Karpas-422 (cell line): ENCODE measurements around the gene DNHD1. TPM values are rescaled to one million over a fixed set of nuclear protein-coding genes. Genes with fewer than 3 reads are reported as not detected.

ENCODE experiments used
- DNase-seq: peaks from one replicate; pipeline ENCODE4 v3.0.0-alpha.2; 2015
- H2AFZ ChIP-seq: fragments of 200-600 bp; sonication (generic); 2 replicates; pipeline ENCODE4 v1.6.1; 2014; ENCODE audit warnings: antibody characterized with exemption, low read length, mixed read lengths
- H3K27ac ChIP-seq: fragments of 200-600 bp; sonication (generic); 2 replicates; pipeline ENCODE4 v1.5.1; 2014; ENCODE audit warnings: mild to moderate bottlenecking, low read length, moderate library complexity
- H3K27me3 ChIP-seq: fragments of 200-600 bp; sonication (generic); 2 replicates; pipeline ENCODE4 v1.6.1; 2014; ENCODE audit warnings: low read length, mixed read lengths
- H3K36me3 ChIP-seq: fragments of 200-600 bp; sonication (generic); 2 replicates; pipeline ENCODE4 v1.6.1; 2014; ENCODE audit warnings: low read length, mixed read lengths; ENCODE audit not compliant: insufficient read depth
- H3K4me1 ChIP-seq: fragments of 200-600 bp; sonication (generic); 2 replicates; pipeline ENCODE4 v1.6.1; 2014; ENCODE audit warnings: mild to moderate bottlenecking, low read length, mixed read lengths
- H3K4me2 ChIP-seq: fragments of 200-600 bp; sonication (generic); 2 replicates; pipeline ENCODE4 v1.6.1; 2014; ENCODE audit warnings: low read length, low read depth, mild to moderate bottlenecking; ENCODE audit not compliant: poor library complexity, severe bottlenecking
- H3K4me3 ChIP-seq: fragments of 200-600 bp; sonication (generic); 2 replicates; pipeline ENCODE4 v1.5.1; 2014; ENCODE audit warnings: mild to moderate bottlenecking, antibody characterized with exemption, low read length, mixed read lengths
- H3K79me2 ChIP-seq: fragments of 200-600 bp; sonication (generic); 2 replicates; pipeline ENCODE4 v1.6.1; 2014; ENCODE audit warnings: mild to moderate bottlenecking, low read length, mixed read lengths
- H3K9ac ChIP-seq: fragments of 200-600 bp; sonication (generic); 2 replicates; pipeline ENCODE4 v1.6.0; 2014; ENCODE audit warnings: low read length
- H3K9me2 ChIP-seq: fragments of 200-600 bp; sonication (generic), shearing (Covaris generic); replicated peaks from 2 replicates; pipeline ENCODE4 v1.6.0; 2014; ENCODE audit warnings: mild to moderate bottlenecking, low read length, moderate library complexity; ENCODE audit not compliant: insufficient read depth
- H3K9me3 ChIP-seq: fragments of 300-700, 200-600 bp; sonication (generic); 2 replicates; pipeline ENCODE4 v1.6.1; 2014; ENCODE audit warnings: low read length, mixed read lengths
- H4K20me1 ChIP-seq: fragments of 200-600 bp; sonication (generic); 2 replicates; pipeline ENCODE4 v1.6.1; 2014; ENCODE audit warnings: mild to moderate bottlenecking, antibody characterized with exemption, low read length, low read depth; ENCODE audit not compliant: insufficient read depth
- total RNA-seq: library from RNA; depleted of rRNA; stranded (reverse); fragments of >200 nt; shearing (Covaris generic); gene quantifications from 2 replicates; pipeline ENCODE4 v1.2.3, GENCODE V29; 2014; ENCODE audit warnings: low replicate concordance

The DNHD1 gene
- total RNA-seq, 1 experiment from 2014 or later = 40.3 TPM

- Histone ChIP-seq H4K20me1 (no peaks in the 10 kb centered on the region), H3K4me2 (no peak overlapping the region)
These were observed 58.0 kb downstream of the DNHD1 start for GRCh38 chr11:6554828-6555706.

GRCh38 chr11:6556139-6556949, 59.3 kb downstream of the DNHD1 start:
- DNase-seq = no peak

More at GRCh38 chr11:6554828-6555706, 58.0 kb downstream of the DNHD1 start:
- Histone ChIP-seq H3K4me1 (no peaks in the 10 kb centered on the region), H3K9ac (no peak overlapping the region), H3K27me3 (no peaks in the 10 kb centered on the region), H3K27ac (no peak overlapping the region), H3K9me2 (no peaks in the 10 kb centered on the region), H2AFZ (no peak overlapping the region), H3K36me3 (no peaks in the 10 kb centered on the region), H3K4me3 (no peak overlapping the region), H3K9me3 (no peaks in the 10 kb centered on the region), H3K79me2 (no peaks in the 10 kb centered on the region; the same call in 1 of the 2 replicates)
- DNase-seq = no peak

GRCh38 chr11:6557063-6557462, 60.0 kb downstream of the DNHD1 start:
- no peaks in the 10 kb centered on the region for H3K36me3 ChIP-seq
- H3K79me2 ChIP-seq = no peaks in the 10 kb centered on the region
- no peak overlapping the region for H2AFZ ChIP-seq
- no peaks in the 10 kb centered on the region for H3K27me3 ChIP-seq
- no peak overlapping the region for H3K4me3 ChIP-seq
- DNase-seq = no peak
- H3K9me2 ChIP-seq = no peaks in the 10 kb centered on the region
- no peaks in the 10 kb centered on the region for H3K4me1 ChIP-seq
- H3K9ac ChIP-seq = no peak overlapping the region
- H3K4me2 ChIP-seq = no peak overlapping the region
- no peaks in the 10 kb centered on the region for H4K20me1 ChIP-seq
- H3K27ac ChIP-seq = no peak overlapping the region
- H3K9me3 ChIP-seq = no peaks in the 10 kb centered on the region

More at GRCh38 chr11:6556139-6556949, 59.3 kb downstream of the DNHD1 start:
- no peaks in the 10 kb centered on the region for H3K36me3 ChIP-seq
- no peaks in the 10 kb centered on the region for H4K20me1 ChIP-seq
- H3K4me3 ChIP-seq = no peak overlapping the region
- no peak overlapping the region for H3K4me2 ChIP-seq
- no peak overlapping the region for H3K9ac ChIP-seq
- no peaks in the 10 kb centered on the region for H3K9me2 ChIP-seq
- no peaks in the 10 kb centered on the region for H3K79me2 ChIP-seq
- no peak overlapping the region for H3K27ac ChIP-seq
- H2AFZ ChIP-seq = no peak overlapping the region
- no peaks in the 10 kb centered on the region for H3K4me1 ChIP-seq
- H3K9me3 ChIP-seq = no peaks in the 10 kb centered on the region
- H3K27me3 ChIP-seq = no peaks in the 10 kb centered on the region

- Histone ChIP-seq H3K9me2 (no peaks in the 10 kb centered on the region), H2AFZ (no peak overlapping the region), H3K9me3 (no peaks in the 10 kb centered on the region), H3K79me2 (no peaks in the 10 kb centered on the region), H4K20me1 (no peaks in the 10 kb centered on the region), H3K27ac (no peak overlapping the region), H3K4me1 (no peaks in the 10 kb centered on the region), H3K9ac (no peak overlapping the region), H3K36me3 (no peaks in the 10 kb centered on the region), H3K27me3 (no peaks in the 10 kb centered on the region), H3K4me3 (no peak overlapping the region), H3K4me2 (no peak overlapping the region)
- no peak for DNase-seq
These were observed 60.9 kb downstream of the DNHD1 start for GRCh38 chr11:6557761-6558674.

- H3K9ac ChIP-seq = no peak overlapping the region
- no peaks in the 10 kb centered on the region for H3K9me3 ChIP-seq
- H3K79me2 ChIP-seq = no peaks in the 10 kb centered on the region
- no peaks in the 10 kb centered on the region for H4K20me1 ChIP-seq
- H2AFZ ChIP-seq = no peak overlapping the region
- H3K4me1 ChIP-seq = no peaks in the 10 kb centered on the region
- H3K4me2 ChIP-seq = no peak overlapping the region
- no peaks in the 10 kb centered on the region for H3K27me3 ChIP-seq
- no peak overlapping the region for H3K27ac ChIP-seq
- no peaks in the 10 kb centered on the region for H3K36me3 ChIP-seq
- no peak for DNase-seq
- H3K4me3 ChIP-seq = no peak overlapping the region
- H3K9me2 ChIP-seq = no peaks in the 10 kb centered on the region
These were observed 62.3 kb downstream of the DNHD1 start for GRCh38 chr11:6559369-6559768.

GRCh38 chr11:6561288-6561687, 64.2 kb downstream of the DNHD1 start:
- H3K27ac ChIP-seq = no peak overlapping the region
- no peak overlapping the region for H3K4me2 ChIP-seq
- no peaks in the 10 kb centered on the region for H3K36me3 ChIP-seq
- no peaks in the 10 kb centered on the region for H3K27me3 ChIP-seq
- no peaks in the 10 kb centered on the region for H3K79me2 ChIP-seq
- no peak for DNase-seq
- no peak overlapping the region for H3K9ac ChIP-seq
- no peak overlapping the region for H3K4me3 ChIP-seq
- H3K9me3 ChIP-seq = no peaks in the 10 kb centered on the region
- H3K9me2 ChIP-seq = no peaks in the 10 kb centered on the region
- no peaks in the 10 kb centered on the region for H3K4me1 ChIP-seq
- no peak overlapping the region for H2AFZ ChIP-seq
- H4K20me1 ChIP-seq = no peaks in the 10 kb centered on the region

GRCh38 chr11:6563121-6563619, 66.1 kb downstream of the DNHD1 start:
- Histone ChIP-seq H3K27me3 (no peaks in the 10 kb centered on the region), H3K79me2 (no peaks in the 10 kb centered on the region), H3K9me3 (no peaks in the 10 kb centered on the region), H3K4me1 (no peaks in the 10 kb centered on the region), H3K27ac (no peak overlapping the region), H4K20me1 (no peaks in the 10 kb centered on the region), H3K36me3 (no peaks in the 10 kb centered on the region), H3K4me2 (no peak overlapping the region), H3K9ac (no peak overlapping the region), H3K4me3 (no peak overlapping the region), H2AFZ (no peak overlapping the region), H3K9me2 (no peaks in the 10 kb centered on the region)
- no peak for DNase-seq
